ENCODE data around the gene CREB3L2. TPM values are rescaled to one million over a fixed set of nuclear protein-coding genes. Genes with fewer than 3 reads are reported as not detected.

Gene CREB3L2
- total and polyA plus RNA-seq, 2 experiments from 2014 or later: 37.6 to 38.3 TPM

DNA sequence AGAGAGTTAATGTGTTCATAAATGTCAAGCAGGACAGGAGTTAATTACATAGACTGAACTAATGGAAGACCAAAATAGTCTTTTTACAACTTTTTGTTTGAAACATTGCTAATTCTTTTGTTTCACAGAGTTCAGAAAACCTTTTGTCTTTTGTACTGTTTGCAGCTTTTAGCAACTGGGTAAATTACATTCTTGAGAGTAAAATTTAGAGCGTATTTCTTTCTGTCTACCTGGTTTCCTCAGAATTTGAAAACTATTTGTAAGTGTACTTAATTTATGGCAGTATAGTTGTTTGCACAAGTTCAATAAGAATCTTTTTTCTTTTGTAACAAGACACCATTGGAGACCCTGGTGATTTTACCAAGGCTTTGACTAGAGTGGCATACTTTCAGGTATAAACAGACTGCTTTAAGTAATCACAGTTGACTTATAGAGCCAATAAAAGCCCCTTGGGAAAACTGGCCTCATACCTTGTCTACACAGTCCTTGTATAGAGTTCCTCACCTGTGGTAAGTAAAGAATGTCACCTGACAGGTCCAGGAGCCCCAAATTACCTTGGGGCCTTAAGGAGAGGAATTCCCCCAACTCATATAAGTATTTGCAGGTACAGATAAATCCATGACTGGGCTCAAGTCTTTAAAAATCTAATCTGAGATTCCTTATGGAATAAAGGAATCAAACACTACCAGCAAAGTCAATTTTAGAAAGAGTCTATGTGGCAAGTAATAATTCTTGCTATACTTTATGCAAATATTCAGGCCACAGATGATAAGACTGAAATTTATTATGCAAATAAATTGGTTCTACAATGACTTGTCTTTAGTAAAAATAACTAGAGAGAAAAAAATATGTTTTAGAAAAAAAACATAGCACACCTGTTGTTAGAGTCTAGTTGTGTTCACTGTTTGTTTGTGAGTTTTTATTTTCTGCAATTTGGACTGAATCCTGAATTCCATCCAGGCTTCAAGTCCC is 23.6 kb upstream of the CREB3L2 start:
- no peaks in the 10 kb centered on the region for H3K79me2 ChIP-seq
- H3K9me3 ChIP-seq (ENCODE audit: low read depth): peaks cover 11% of the 10 kb centered on the region
- peaks cover 5% of the 10 kb centered on the region for H3K4me1 ChIP-seq (ENCODE audit: insufficient read depth)
- DNase-seq (ENCODE audit: low spot score): no peak
- H3K9me2 ChIP-seq (replicated peaks; ENCODE audit: insufficient read depth): no peaks in the 10 kb centered on the region
- H3K27ac ChIP-seq: no peak overlapping the region
- no peaks in the 10 kb centered on the region for H3K36me3 ChIP-seq (replicated peaks; ENCODE audit: insufficient read depth, low read depth)
- H2AFZ ChIP-seq: no peak overlapping the region
- TF ChIP-seq, protein P1, sequence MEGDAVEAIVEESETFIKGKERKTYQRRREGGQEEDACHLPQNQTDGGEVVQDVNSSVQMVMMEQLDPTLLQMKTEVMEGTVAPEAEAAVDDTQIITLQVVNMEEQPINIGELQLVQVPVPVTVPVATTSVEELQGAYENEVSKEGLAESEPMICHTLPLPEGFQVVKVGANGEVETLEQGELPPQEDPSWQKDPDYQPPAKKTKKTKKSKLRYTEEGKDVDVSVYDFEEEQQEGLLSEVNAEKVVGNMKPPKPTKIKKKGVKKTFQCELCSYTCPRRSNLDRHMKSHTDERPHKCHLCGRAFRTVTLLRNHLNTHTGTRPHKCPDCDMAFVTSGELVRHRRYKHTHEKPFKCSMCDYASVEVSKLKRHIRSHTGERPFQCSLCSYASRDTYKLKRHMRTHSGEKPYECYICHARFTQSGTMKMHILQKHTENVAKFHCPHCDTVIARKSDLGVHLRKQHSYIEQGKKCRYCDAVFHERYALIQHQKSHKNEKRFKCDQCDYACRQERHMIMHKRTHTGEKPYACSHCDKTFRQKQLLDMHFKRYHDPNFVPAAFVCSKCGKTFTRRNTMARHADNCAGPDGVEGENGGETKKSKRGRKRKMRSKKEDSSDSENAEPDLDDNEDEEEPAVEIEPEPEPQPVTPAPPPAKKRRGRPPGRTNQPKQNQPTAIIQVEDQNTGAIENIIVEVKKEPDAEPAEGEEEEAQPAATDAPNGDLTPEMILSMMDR (IDR thresholded peaks at IDR 0.05; ENCODE audit: poor library complexity): no peak
- no peak for TF ChIP-seq EZH2 (IDR thresholded peaks at IDR 0.05; ENCODE audit: borderline replicate concordance)
- no peak for TF ChIP-seq EZH2phosphoT487 (IDR thresholded peaks at IDR 0.05; ENCODE audit: low read depth, severe bottlenecking, unreplicated experiment)
- H4K20me1 ChIP-seq (ENCODE audit: insufficient read depth, poor library complexity, severe bottlenecking): no peaks in the 10 kb centered on the region
- no peak overlapping the region for H3K4me3 ChIP-seq
- H3K4me2 ChIP-seq: no peak overlapping the region
- 94% methylated on average over 1 of the region's 1 CpG for WGBS (ENCODE audit: low lambda C conversion rate, missing lambda C conversion rate)
- no peaks in the 10 kb centered on the region for H3K27me3 ChIP-seq

DNA sequence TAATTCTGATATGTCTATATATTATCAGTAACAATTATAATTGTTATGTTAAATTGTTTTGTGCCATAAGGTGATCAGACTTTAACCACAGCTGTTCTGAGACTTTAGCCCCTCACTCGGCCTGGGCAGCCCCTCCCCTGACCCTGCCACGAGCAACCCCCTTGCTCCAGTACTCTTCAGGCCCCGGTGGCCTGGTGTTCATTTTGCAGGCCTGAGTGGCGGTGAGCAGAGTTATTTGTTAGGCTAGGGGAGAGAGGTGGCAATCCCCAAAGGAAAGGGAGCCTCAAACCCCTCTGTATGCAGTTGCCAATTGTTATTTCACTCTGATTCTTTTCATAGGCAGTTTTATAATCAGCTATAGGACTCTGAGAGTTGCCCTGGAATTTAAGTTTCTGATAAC is 22.9 kb upstream of the CREB3L2 start:
- H3K9me3 ChIP-seq (ENCODE audit: low read depth): peaks cover 11% of the 10 kb centered on the region
- WGBS (ENCODE audit: low lambda C conversion rate, missing lambda C conversion rate): 96% methylated on average over 4 of the region's 4 CpGs
- TF ChIP-seq EZH2 (IDR thresholded peaks at IDR 0.05; ENCODE audit: borderline replicate concordance) (no peak), EZH2phosphoT487 (IDR thresholded peaks at IDR 0.05; ENCODE audit: low read depth, severe bottlenecking, unreplicated experiment) (no peak)
- TF ChIP-seq, protein P1 (IDR thresholded peaks at IDR 0.05; ENCODE audit: poor library complexity): no peak

DNA sequence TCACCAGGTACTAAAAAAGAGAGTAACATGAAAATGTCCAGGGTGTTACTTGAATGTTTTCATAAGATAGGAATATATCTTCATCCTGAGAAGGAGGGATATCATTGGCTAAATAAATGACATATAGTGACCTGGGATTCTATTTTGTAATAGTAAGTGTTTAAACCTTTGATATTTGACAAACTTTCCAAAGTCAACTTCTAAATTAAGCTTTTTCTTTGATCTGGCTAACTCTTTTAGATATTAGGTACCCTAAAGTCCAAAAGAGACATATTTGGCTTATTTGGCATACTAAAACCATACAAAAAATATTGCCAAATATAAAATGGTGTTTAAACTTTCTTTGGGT is 22.4 kb upstream of the CREB3L2 start:
- TF ChIP-seq EZH2 (IDR thresholded peaks at IDR 0.05; ENCODE audit: borderline replicate concordance): no peak
- no peak for TF ChIP-seq EZH2phosphoT487 (IDR thresholded peaks at IDR 0.05; ENCODE audit: low read depth, severe bottlenecking, unreplicated experiment)
- TF ChIP-seq, protein P1 (IDR thresholded peaks at IDR 0.05; ENCODE audit: poor library complexity): no peak
- Histone ChIP-seq H3K4me1 (ENCODE audit: insufficient read depth) (no peaks in the 10 kb centered on the region), H3K36me3 (replicated peaks; ENCODE audit: insufficient read depth, low read depth) (no peaks in the 10 kb centered on the region), H4K20me1 (ENCODE audit: insufficient read depth, poor library complexity, severe bottlenecking) (no peaks in the 10 kb centered on the region), H3K4me2 (no peak overlapping the region), H3K9me2 (replicated peaks; ENCODE audit: insufficient read depth) (no peaks in the 10 kb centered on the region), H2AFZ (no peak overlapping the region), H3K79me2 (no peaks in the 10 kb centered on the region), H3K9me3 (ENCODE audit: low read depth) (peaks cover 11% of the 10 kb centered on the region), H3K27me3 (no peaks in the 10 kb centered on the region), H3K4me3 (no peak overlapping the region), H3K27ac (no peak overlapping the region)
- DNase-seq (ENCODE audit: low spot score): no peak

More for the DNA sequence above, 22.9 kb upstream of the CREB3L2 start:
- no peak overlapping the region for H3K4me2 ChIP-seq
- H4K20me1 ChIP-seq (ENCODE audit: insufficient read depth, poor library complexity, severe bottlenecking): no peaks in the 10 kb centered on the region
- no peak overlapping the region for H2AFZ ChIP-seq
- no peaks in the 10 kb centered on the region for H3K36me3 ChIP-seq (replicated peaks; ENCODE audit: insufficient read depth, low read depth)
- DNase-seq (ENCODE audit: low spot score): no peak
- no peaks in the 10 kb centered on the region for H3K9me2 ChIP-seq (replicated peaks; ENCODE audit: insufficient read depth)
- no peaks in the 10 kb centered on the region for H3K27me3 ChIP-seq
- H3K4me1 ChIP-seq (ENCODE audit: insufficient read depth): no peaks in the 10 kb centered on the region
- no peaks in the 10 kb centered on the region for H3K79me2 ChIP-seq
- no peak overlapping the region for H3K4me3 ChIP-seq
- no peak overlapping the region for H3K27ac ChIP-seq

All from hepatocyte (in vitro differentiated cells).